A549 treated with AZD9567 at 1 μM for 4 hours (cell line): ENCODE data around the gene CASP9. TPM values are rescaled to one million over a fixed set of nuclear protein-coding genes. Genes with fewer than 3 reads are reported as not detected.

Experiments
- total RNA-seq: library from RNA; stranded (reverse); fragments of 200-300 nt; extraction: Qiagen RNA extraction; gene quantifications from 5 replicates; pipeline ENCODE4 v1.2.3, GENCODE V29; 2022; ENCODE audit not compliant: insufficient read depth

The CASP9 gene
- total RNA-seq, result 5.9 to 9.3 TPM (median 6.0 TPM) in 5 replicates

GRCh38 chr1:15524021-15524282, at the start of gene CASP9:
TSS of gene CASP9 (minus strand) at chr1:15524215. CDS start at chr1:15524200, 15 bp downstream.

GRCh38 chr1:15526490-15527339, 2.7 kb upstream of the CASP9 start, which contains the start of gene DNAJC16:
TSS of gene DNAJC16 (plus strand) at chr1:15526848. CDS start at chr1:15529106, 2,258 bp downstream.

GRCh38 chr1:15475752-15476314, 48.2 kb downstream of the CASP9 start, which contains the start of gene CELA2B:
TSS of gene CELA2B (plus strand) at chr1:15476104. CDS start at chr1:15476126, 22 bp downstream.

GRCh38 chr1:15456313-15456954, 67.6 kb downstream of the CASP9 start, which contains the start of gene CELA2A:
TSS of gene CELA2A (plus strand) at chr1:15456732. CDS start at chr1:15456754, 22 bp downstream.

Other genes starting within 250 kb of the CASP9 start
- 150 to 264 TPM (median 248 TPM) in 5 replicates for gene EFHD2, start 114.3 kb downstream of the CASP9 start, total RNA-seq
- 1.7 to 2.9 TPM (median 2.5 TPM) in 4 of 5 replicates, not detected in the other for gene CTRC, start 85.8 kb downstream of the CASP9 start, total RNA-seq
- gene CELA2A, start 67.5 kb downstream of the CASP9 start, total RNA-seq, result 0.13 TPM in 1 of 5 replicates, not detected in the others
- 0.12 to 0.15 TPM (median 0.15 TPM) in 3 of 5 replicates, not detected in the others for gene CELA2B, start 48.1 kb downstream of the CASP9 start, total RNA-seq
- gene DNAJC16, start 2.6 kb upstream of the CASP9 start, total RNA-seq, result 4.4 to 5.8 TPM (median 4.5 TPM) in 5 replicates
- 3.1 to 7.5 TPM (median 6.7 TPM) in 5 replicates for gene AGMAT, start 60.8 kb upstream of the CASP9 start, total RNA-seq
- 7.2 to 12.5 TPM (median 9.3 TPM) in 5 replicates for gene DDI2, start 93.2 kb upstream of the CASP9 start, total RNA-seq
- gene PLEKHM2, start 160.1 kb upstream of the CASP9 start, total RNA-seq, result 15.2 to 25.9 TPM (median 25.3 TPM) in 5 replicates
- 0.17 to 0.70 TPM (median 0.23 TPM) in 4 of 5 replicates, not detected in the other for gene SLC25A34, start 212.0 kb upstream of the CASP9 start, total RNA-seq
- gene TMEM82, start 218.3 kb upstream of the CASP9 start, total RNA-seq, result not detected in 5 replicates
- gene FBLIM1, start 234.6 kb upstream of the CASP9 start, total RNA-seq, result 19.1 to 25.3 TPM (median 23.0 TPM) in 5 replicates